Smooth muscle cell (in vitro differentiated cells): ENCODE results near the gene RABEP2. TPM values are rescaled to one million over a fixed set of nuclear protein-coding genes. Genes with fewer than 3 reads are reported as not detected.
"Not testable (repeated sequence)": the region's sequence is repeated elsewhere in the genome, so short reads cannot be mapped to it uniquely, and the experiment has no call there.

Source experiments
- DNase-seq: peaks from one replicate; lab custom pipeline; 2025; ENCODE audit not compliant: unreplicated experiment; lab: John Stamatoyannopoulos, UW
- H2AFZ ChIP-seq: fragments of 200-600 bp; sonication (generic); 2 replicates; pipeline ENCODE4 v1.6.0; 2016; ENCODE audit warnings: antibody characterized with exemption, low read depth, mild to moderate bottlenecking
- H3F3A ChIP-seq: fragments of 200-600 bp; sonication (generic); 2 replicates; pipeline ENCODE4 v1.6.0; 2017; ENCODE audit warnings: antibody characterized with exemption, low read depth
- H3K27ac ChIP-seq: fragments of 200-600 bp; sonication (generic); 2 replicates; pipeline ENCODE4 v1.5.1; 2016; ENCODE audit warnings: low read depth, mild to moderate bottlenecking
- H3K27me3 ChIP-seq: fragments of 200-600 bp; sonication (generic); 2 replicates; pipeline ENCODE4 v1.6.1; 2016; ENCODE audit warnings: low read depth, mild to moderate bottlenecking
- H3K36me3 ChIP-seq: fragments of 200-600 bp; sonication (generic); 2 replicates; pipeline ENCODE4 v1.5.1; 2016; ENCODE audit warnings: low read depth
- H3K4me1 ChIP-seq: fragments of 200-600 bp; sonication (generic); 2 replicates; pipeline ENCODE4 v1.5.1; 2016; ENCODE audit warnings: low read depth
- H3K4me2 ChIP-seq: fragments of 200-600 bp; sonication (generic); 2 replicates; pipeline ENCODE4 v1.6.0; 2016; ENCODE audit warnings: mild to moderate bottlenecking
- H3K4me3 ChIP-seq: fragments of 200-600 bp; sonication (generic); 2 replicates; pipeline ENCODE4 v1.5.1; 2016; ENCODE audit warnings: mild to moderate bottlenecking
- H3K79me2 ChIP-seq: fragments of 200-600 bp; sonication (generic); 2 replicates; pipeline ENCODE4 v1.6.0; 2016; ENCODE audit warnings: low read depth, mild to moderate bottlenecking
- H3K9ac ChIP-seq: fragments of 200-600 bp; sonication (generic); 2 replicates; pipeline ENCODE4 v1.6.0; 2016; ENCODE audit warnings: low read depth
- H3K9me3 ChIP-seq: fragments of 200-600 bp; sonication (generic); replicated peaks from 2 replicates; pipeline ENCODE4 v1.5.1; 2016; ENCODE audit warnings: low read depth
- H4K20me1 ChIP-seq: fragments of 200-600 bp; sonication (generic); 2 replicates; pipeline ENCODE4 v1.6.0; 2016; ENCODE audit warnings: low read depth
- WGBS: methylation state at CpG from one replicate; pipeline ENCODE4 v1.1.7; 2016; ENCODE audit warnings: low lambda C conversion rate; 5-methylcytosine and 5-hydroxymethylcytosine counted together
- polyA plus RNA-seq: library from polyadenylated mRNA; unstranded; fragments of >200 nt; fragmentation: Nextera tagmentation; extraction: Ambion mirVana; gene quantifications from 2 replicates; pipeline ENCODE4 v1.2.1, GENCODE V29; 2016
- total RNA-seq: library from RNA; depleted of rRNA; stranded (reverse); fragments of >200 nt; gene quantifications from 2 replicates; pipeline ENCODE4 v1.2.3, GENCODE V29; 2014
- TF ChIP-seq, protein P1 (sequence below): fragments of 200-600 bp; sonication (generic); IDR thresholded peaks from 2 replicates; pipeline ENCODE4 v1.5.1; 2017; ENCODE audit warnings: borderline replicate concordance, mild to moderate bottlenecking, antibody characterized with exemption; ENCODE audit not compliant: insufficient read depth, poor library complexity, severe bottlenecking

The RABEP2 gene
- total and polyA plus RNA-seq, 2 experiments from 2014 or later: 14.7 to 16.6 TPM

DNA sequence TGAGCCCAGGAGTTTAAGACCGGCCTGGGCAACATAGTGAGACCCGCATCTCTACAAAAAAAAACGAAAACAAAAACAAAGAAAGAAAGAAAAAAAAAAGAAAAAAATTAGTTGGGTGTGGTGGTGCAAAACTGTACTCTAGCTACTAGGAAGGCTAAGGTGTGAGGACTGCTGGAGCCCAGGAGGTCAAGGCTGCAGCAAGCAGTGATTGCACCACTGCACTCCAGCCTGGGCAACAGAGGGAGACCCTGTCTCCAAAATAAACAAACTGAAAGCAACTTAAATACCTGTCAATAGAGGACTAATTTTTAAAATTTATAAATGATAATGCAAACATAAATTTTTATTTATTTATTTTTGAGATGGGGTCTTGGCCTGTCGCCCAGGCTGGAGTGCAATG is 29.4 kb downstream of the RABEP2 start:
- H3K9me3 ChIP-seq: no peaks in the 10 kb centered on the region
- H3K27me3 ChIP-seq: no peaks in the 10 kb centered on the region
- no peak overlapping the region for H3K4me2 ChIP-seq
- no peaks in the 10 kb centered on the region for H3K79me2 ChIP-seq
- H3K36me3 ChIP-seq: no peaks in the 10 kb centered on the region
- H3F3A ChIP-seq: no peaks in the 10 kb centered on the region
- H4K20me1 ChIP-seq: no peaks in the 10 kb centered on the region
- DNase-seq: no peak
- 94% methylated on average over 4 of the region's 4 CpGs for WGBS
- TF ChIP-seq, protein P1, sequence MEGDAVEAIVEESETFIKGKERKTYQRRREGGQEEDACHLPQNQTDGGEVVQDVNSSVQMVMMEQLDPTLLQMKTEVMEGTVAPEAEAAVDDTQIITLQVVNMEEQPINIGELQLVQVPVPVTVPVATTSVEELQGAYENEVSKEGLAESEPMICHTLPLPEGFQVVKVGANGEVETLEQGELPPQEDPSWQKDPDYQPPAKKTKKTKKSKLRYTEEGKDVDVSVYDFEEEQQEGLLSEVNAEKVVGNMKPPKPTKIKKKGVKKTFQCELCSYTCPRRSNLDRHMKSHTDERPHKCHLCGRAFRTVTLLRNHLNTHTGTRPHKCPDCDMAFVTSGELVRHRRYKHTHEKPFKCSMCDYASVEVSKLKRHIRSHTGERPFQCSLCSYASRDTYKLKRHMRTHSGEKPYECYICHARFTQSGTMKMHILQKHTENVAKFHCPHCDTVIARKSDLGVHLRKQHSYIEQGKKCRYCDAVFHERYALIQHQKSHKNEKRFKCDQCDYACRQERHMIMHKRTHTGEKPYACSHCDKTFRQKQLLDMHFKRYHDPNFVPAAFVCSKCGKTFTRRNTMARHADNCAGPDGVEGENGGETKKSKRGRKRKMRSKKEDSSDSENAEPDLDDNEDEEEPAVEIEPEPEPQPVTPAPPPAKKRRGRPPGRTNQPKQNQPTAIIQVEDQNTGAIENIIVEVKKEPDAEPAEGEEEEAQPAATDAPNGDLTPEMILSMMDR: no peak
- H3K4me3 ChIP-seq: no peak overlapping the region
- no peak overlapping the region for H3K9ac ChIP-seq
- no peak overlapping the region for H3K27ac ChIP-seq
- H2AFZ ChIP-seq: no peak overlapping the region
- no peaks in the 10 kb centered on the region for H3K4me1 ChIP-seq

DNA sequence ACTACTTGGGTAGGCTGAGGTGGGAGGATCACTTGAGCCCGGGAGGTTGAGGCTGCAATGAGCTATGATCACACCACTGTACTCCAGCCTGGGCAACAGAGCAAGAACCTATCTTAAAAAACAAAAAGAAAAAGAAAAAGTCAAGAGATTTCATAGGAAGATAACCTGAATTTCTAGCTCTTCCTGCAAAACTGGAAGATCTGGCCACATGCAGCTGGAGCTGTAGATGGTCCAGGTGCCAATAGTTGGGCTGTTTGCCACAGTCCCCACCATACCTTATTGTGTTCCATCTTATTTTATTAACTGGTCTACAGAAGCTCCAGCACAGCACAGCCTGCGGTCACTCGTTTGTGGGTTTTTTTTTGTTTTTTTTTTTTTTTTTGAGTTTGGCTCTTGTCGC is 31.7 kb downstream of the RABEP2 start:
- Histone ChIP-seq H3K27me3 (no peaks in the 10 kb centered on the region), H3K9me3 (no peaks in the 10 kb centered on the region), H3K4me1 (no peaks in the 10 kb centered on the region), H4K20me1 (no peaks in the 10 kb centered on the region), H2AFZ (no peak overlapping the region), H3K4me3 (no peak overlapping the region), H3K79me2 (no peaks in the 10 kb centered on the region), H3K9ac (no peak overlapping the region), H3K36me3 (no peaks in the 10 kb centered on the region), H3K27ac (no peak overlapping the region), H3K4me2 (no peak overlapping the region), H3F3A (no peaks in the 10 kb centered on the region)
- TF ChIP-seq, protein P1: no peak
- no peak for DNase-seq
- WGBS: 98% methylated on average over 4 of the region's 4 CpGs

DNA sequence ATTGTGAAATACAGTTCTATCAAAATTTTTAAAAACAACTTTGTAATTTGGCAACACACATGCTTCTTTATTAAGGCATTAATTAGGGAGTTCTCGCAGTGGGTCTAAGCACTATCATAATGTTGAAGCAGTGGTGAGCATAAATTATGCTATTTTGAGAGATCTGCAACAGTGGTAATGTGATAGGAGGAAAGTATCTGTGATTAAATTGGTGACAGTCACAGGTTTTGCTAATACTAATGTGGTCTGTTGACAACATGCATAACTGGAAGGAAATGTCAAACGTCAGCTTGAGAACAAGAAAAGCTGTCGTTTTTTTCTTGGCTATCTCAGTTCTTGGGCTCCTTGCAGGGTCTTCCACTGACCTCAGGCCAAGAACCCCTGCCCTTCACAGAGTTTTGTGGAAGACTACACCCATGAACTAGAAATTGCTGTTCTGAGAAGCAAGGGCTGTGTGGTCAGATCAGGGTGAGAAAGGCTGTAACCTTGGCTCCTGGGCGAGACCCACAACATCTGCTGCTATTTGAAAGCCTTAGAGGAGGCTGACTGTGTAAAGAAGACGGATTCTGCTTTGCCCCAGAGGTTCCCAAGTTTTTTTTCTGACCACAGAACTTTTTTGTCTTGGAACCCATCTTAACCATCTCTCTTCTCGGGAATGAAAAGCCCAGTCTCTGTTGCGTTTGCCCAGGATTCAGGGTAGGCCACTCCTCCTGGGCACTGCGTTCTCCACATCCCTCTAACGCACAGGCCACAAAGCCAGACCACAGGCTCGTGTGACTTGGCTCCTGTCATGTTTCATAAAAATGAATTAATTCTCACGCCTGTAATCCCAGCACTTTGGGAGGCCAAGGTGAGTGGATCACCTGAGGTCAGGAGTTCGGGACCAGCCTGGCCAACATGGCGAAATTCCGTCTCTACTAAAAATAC is 32.8 kb downstream of the RABEP2 start:
- no peak overlapping the region for H3K4me3 ChIP-seq
- no peak overlapping the region for H2AFZ ChIP-seq
- H3K4me1 ChIP-seq: no peaks in the 10 kb centered on the region
- no peak overlapping the region for H3K27ac ChIP-seq
- H4K20me1 ChIP-seq: no peaks in the 10 kb centered on the region
- TF ChIP-seq, protein P1: no peak
- no peaks in the 10 kb centered on the region for H3K36me3 ChIP-seq
- no peaks in the 10 kb centered on the region for H3K79me2 ChIP-seq
- DNase-seq: no peak
- H3K9me3 ChIP-seq: no peaks in the 10 kb centered on the region
- no peak overlapping the region for H3K9ac ChIP-seq
- WGBS: 90% methylated on average over 14 of the region's 14 CpGs
- no peak overlapping the region for H3K4me2 ChIP-seq
- H3F3A ChIP-seq: no peaks in the 10 kb centered on the region
- no peaks in the 10 kb centered on the region for H3K27me3 ChIP-seq

DNA sequence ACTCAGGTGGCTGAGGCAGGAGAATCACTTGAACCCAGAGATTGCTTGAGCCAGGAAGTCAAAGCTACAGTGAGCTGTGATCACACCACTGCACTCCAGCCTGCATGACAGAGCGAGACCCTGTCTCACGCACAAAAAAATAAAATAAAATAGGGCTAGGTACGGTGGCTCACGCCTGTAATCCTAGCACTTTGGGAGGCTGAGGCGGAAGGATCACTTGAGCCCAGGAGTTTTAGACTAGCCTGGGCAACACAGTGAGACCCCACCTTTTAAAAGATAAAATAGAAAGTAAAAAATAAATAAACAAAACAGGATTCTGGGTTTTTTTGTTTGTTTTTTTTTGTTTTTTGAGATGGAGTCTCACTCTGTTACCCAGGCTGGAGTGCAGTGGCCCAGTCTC is 34.7 kb downstream of the RABEP2 start:
- not testable (repeated sequence) for H3F3A ChIP-seq, H3K4me2 ChIP-seq, H2AFZ ChIP-seq, H3K27me3 ChIP-seq, H3K79me2 ChIP-seq, H3K36me3 ChIP-seq, DNase-seq, H4K20me1 ChIP-seq, H3K9ac ChIP-seq, H3K9me3 ChIP-seq, H3K27ac ChIP-seq, H3K4me1 ChIP-seq, H3K4me3 ChIP-seq
- WGBS: over 99% methylated on average over 5 of the region's 5 CpGs
